ENCODE data around the gene ERC1.

DNA sequence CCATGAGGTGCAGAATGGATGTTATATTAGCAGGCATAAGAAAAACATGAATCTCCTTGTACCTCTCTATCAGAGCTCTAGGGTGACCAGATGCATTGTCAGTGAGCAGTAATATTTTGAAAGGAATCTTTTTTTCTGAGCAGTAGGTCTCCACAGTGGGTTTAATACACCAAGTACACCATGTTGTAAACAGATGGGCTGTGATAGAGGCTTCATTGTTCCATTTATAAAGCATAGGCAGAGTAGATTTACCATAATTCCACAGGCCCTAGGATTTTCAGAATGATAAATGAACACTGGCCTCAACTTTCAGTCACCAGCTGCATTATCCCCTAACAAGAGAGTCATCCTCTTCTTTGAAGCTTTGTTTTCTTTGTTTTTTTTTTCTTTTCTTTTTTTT lies 185.2 kb downstream of the ERC1 start:
- TF ChIP-seq CTCF (IDR thresholded peaks at IDR 0.05) (no peak), EP300 (IDR thresholded peaks at IDR 0.05) (no peak)

All from tibial nerve (tissue), 4 donors.